WTC11 (cell line): ENCODE measurements around the gene PIN4.
"Not testable (repeated sequence)": the region's sequence is repeated elsewhere in the genome, so short reads cannot be mapped to it uniquely, and the experiment has no call there.

Experiments
- MYBL2 ChIP-seq: sonication (generic); formaldehyde crosslinking; IDR thresholded peaks from 2 replicates; pipeline ENCODE4 v1.8.1; 2023; ENCODE audit warnings: mild to moderate bottlenecking, moderate library complexity, missing genetic modification reagents
- TF ChIP-seq, protein P1 (sequence below): fragments of 200-600 bp; IDR thresholded peaks from 2 replicates; pipeline ENCODE4 v1.8.0; 2022; ENCODE audit warnings: antibody characterized with exemption

DNA sequence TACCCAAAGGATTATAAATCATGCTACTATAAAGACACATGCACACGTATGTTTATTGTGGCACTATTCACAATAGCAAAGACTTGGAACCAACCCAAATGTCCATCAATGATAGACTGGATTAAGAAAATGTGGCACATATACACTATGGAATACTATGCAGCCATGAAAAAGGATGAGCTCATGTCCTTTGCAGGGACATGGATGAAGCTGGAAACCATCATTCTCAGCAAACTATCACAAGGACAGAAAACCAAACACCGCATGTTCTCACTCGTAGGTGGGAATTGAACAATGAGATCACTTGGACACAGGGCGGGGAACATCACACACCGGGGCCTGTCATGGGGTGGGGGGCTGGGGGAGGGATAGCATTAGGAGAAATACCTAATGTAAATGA lies 5.3 kb upstream of the PIN4 start:
- TF ChIP-seq, protein P1, sequence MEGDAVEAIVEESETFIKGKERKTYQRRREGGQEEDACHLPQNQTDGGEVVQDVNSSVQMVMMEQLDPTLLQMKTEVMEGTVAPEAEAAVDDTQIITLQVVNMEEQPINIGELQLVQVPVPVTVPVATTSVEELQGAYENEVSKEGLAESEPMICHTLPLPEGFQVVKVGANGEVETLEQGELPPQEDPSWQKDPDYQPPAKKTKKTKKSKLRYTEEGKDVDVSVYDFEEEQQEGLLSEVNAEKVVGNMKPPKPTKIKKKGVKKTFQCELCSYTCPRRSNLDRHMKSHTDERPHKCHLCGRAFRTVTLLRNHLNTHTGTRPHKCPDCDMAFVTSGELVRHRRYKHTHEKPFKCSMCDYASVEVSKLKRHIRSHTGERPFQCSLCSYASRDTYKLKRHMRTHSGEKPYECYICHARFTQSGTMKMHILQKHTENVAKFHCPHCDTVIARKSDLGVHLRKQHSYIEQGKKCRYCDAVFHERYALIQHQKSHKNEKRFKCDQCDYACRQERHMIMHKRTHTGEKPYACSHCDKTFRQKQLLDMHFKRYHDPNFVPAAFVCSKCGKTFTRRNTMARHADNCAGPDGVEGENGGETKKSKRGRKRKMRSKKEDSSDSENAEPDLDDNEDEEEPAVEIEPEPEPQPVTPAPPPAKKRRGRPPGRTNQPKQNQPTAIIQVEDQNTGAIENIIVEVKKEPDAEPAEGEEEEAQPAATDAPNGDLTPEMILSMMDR = not testable (repeated sequence)
- TF ChIP-seq MYBL2 = not testable (repeated sequence)
